K562 treated with DMSO at 1 percent for 24 hours (cell line): Measurements from ENCODE around the gene GRAP. TPM values are rescaled to one million over a fixed set of nuclear protein-coding genes. Genes with fewer than 3 reads are reported as not detected.

Experiments
- total RNA-seq: library from RNA; unstranded; fragments of 300-600 nt; gene quantifications from 2 replicates; pipeline ENCODE4 v1.2.3, GENCODE V29; 2022; ENCODE audit warnings: low read depth; ENCODE audit not compliant: insufficient read depth

Gene GRAP
- not detected in 2 replicates for total RNA-seq

GRCh38 chr17:19046782-19047375 lies at the start of gene GRAP:
Gene GRAP (minus strand): TSS chr17:19046957. CDS start chr17:19046926, 31 bp downstream.

GRCh38 chr17:19004421-19005136 lies 42.2 kb downstream of the GRAP start, which contains the start of gene FAM83G:
Gene FAM83G (minus strand): TSS chr17:19004764. CDS start chr17:19004041, 723 bp downstream.

Other genes with a start within 250 kb of the GRAP start
- gene PRPSAP2, start 188.8 kb downstream of the GRAP start, total RNA-seq = 22.5 and 26.1 TPM in 2 replicates
- gene SLC5A10, start 94.8 kb downstream of the GRAP start, total RNA-seq = 0.06 TPM in 1 of 2 replicates, not detected in the other
- 7.6 and 7.8 TPM in 2 replicates for gene FAM83G, start 42.2 kb downstream of the GRAP start, total RNA-seq
- gene GRAPL, start 80.6 kb upstream of the GRAP start, total RNA-seq = not detected in 2 replicates
- 10.4 and 23.4 TPM in 2 replicates for gene EPN2, start 190.4 kb upstream of the GRAP start, total RNA-seq